Upper lobe of left lung (tissue), 4 donors: ENCODE results near the gene SLC16A1.

Experiments
- EP300 ChIP-seq, 4 donors: sonication (generic); formaldehyde crosslinking; IDR thresholded peaks; one replicate each; pipeline ENCODE4 v1.5.1; 2017; ENCODE audit warnings: antibody characterized with exemption in 4 of 4, control low read depth in 2 of 4
- POLR2A ChIP-seq, 4 donors: fragments of 450-650 bp; IDR thresholded peaks; one replicate each; pipeline ENCODE4 v1.5.1; 2016 to 2017; ENCODE audit warnings: antibody characterized with exemption in 4 of 4, mild to moderate bottlenecking in 2 of 4
- POLR2AphosphoS5 ChIP-seq, 2 donors: sonication (generic); formaldehyde crosslinking; IDR thresholded peaks; one replicate each; pipeline ENCODE4 v1.5.1; 2017; ENCODE audit warnings: antibody characterized with exemption in 2 of 2
- TF ChIP-seq, protein P1 (sequence below), 6 experiments: fragments of 450-650 bp in 4 of 6; fragments of 200-600 bp in 2 of 6; sonication (generic) in 2 of 6; IDR thresholded peaks; one replicate each; pipeline ENCODE4 v1.5.1; 2016 to 2019; ENCODE audit warnings: antibody characterized with exemption in 6 of 6

DNA sequence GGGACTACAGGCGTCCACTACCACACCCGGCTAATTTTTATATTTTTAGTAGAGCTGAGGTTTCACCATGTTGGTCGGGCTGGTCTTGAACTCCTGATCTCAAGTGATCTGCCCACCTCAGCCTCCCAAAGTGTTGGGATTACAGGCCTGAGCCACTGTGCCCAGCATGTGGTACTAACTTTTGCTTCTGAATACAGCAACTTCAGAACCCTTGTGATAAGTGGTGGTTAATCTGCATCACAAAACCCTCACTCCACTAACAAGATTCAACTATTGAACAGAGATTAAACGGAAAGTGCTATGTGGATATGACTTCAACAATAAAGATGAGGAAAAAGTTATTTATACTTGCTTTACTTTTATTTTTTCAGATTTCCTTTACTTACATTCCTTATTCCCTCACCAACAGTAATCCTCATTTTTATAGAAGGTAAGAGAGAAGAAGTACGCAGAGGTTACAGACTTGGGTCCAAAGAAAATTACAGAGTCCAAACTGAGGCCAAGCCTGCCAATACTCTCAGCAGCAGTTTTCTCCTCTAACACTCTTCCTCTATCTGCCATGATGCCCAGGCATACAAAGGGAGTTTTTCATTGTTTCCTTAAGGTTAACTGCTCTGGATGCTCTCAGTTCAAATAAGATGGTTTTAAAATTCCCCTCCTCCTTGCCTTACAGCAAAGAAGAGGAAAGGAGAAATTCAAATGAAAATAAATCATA lies 44.3 kb downstream of the SLC16A1 start:
- TF ChIP-seq POLR2A (IDR thresholded peaks at IDR 0.05) (no peak), EP300 (IDR thresholded peaks at IDR 0.05) (no peak), POLR2AphosphoS5 (IDR thresholded peaks at IDR 0.05) (no peak)
- TF ChIP-seq, protein P1, sequence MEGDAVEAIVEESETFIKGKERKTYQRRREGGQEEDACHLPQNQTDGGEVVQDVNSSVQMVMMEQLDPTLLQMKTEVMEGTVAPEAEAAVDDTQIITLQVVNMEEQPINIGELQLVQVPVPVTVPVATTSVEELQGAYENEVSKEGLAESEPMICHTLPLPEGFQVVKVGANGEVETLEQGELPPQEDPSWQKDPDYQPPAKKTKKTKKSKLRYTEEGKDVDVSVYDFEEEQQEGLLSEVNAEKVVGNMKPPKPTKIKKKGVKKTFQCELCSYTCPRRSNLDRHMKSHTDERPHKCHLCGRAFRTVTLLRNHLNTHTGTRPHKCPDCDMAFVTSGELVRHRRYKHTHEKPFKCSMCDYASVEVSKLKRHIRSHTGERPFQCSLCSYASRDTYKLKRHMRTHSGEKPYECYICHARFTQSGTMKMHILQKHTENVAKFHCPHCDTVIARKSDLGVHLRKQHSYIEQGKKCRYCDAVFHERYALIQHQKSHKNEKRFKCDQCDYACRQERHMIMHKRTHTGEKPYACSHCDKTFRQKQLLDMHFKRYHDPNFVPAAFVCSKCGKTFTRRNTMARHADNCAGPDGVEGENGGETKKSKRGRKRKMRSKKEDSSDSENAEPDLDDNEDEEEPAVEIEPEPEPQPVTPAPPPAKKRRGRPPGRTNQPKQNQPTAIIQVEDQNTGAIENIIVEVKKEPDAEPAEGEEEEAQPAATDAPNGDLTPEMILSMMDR (IDR thresholded peaks at IDR 0.05), result no peak
